NOMO-1 (cell line): ENCODE measurements around the gene CAMTA1.

Experiments
- DNase-seq, 2 experiments: peaks; one replicate each; lab custom pipeline; 2025; ENCODE audit not compliant: unreplicated experiment in 2 of 2; lab: John Stamatoyannopoulos, UW

Gene CAMTA1

DNA sequence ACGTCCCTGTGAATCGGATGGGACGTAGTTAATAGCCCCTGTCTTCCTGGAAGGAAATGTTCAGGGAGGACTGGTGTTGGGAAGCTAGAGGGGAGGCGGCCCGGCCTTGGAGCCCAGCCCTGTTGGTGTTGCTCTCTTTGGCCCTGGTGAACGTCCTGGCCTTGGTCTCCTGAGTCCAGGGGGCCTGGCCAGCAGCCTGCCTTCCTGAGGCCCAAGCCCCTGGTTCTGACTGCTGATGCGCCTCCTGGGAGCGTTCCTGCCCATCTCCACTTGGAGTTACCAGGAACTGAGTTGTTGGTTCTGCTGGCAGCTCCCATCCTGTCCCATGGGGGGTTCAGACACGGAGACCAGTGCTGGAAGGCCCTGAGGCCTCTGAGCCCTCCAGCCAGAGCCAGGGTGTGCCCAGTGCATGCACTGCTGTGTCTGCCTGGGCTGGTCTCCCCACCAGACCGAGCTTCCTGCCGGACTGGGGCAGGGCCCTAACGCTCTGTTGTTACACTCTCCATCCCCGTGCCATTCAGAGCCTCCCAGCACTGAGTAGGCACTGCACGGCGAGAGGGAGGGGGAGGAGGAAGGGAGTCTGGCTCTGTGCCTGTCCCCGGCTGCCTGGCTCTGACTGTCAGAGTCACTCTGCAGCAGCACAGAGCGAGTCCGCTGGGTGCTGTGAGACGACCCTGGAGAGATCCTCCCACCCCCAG, 603.4 kb downstream of the CAMTA1 start:
- no peak for DNase-seq

GRCh38 chr1:7389201-7389905, 604.1 kb downstream of the CAMTA1 start:
- DNase-seq = no peak

GRCh38 chr1:7389906-7390603, 604.8 kb downstream of the CAMTA1 start:
- DNase-seq = no peak

DNA sequence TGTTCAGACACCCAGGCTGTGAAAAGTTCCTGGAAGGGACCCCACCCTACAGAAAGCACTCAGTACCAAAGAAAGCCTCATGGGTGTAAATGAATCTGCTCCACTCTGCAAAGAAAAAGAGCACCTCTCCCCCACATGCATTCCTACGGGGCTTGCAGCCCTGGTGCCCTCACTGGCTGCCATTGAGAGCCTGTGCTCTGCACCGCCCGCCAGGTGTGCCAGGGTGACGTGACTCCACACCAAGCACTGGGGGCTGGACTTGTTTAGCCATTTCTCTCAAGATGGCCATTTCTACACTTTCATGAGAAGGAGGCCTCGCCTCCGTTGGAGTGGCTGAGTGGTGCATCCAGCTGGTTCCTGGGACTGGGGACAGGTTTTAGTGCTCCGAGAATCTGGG, 605.3 kb downstream of the CAMTA1 start:
- no peak for DNase-seq

DNA sequence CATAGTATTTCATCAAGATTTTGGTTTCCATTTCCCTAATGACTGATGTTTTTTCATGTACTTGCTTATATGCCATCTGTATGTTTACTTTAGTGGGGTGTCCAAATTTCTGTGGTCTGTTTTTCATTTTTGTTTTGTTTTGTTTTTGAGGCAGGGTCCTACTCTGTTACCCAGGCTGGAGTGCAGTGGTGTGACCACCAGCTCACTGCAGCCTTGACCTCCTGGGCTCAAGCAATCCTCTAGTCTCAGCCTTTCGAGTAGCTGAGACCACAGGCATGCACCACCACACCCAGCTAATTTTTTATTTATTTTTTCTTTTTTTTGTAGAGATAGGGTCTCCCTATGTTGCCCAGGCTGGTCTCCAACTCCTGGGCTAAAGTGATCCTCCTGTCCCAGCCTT, 607.9 kb downstream of the CAMTA1 start:
- DNase-seq = no peak

DNA sequence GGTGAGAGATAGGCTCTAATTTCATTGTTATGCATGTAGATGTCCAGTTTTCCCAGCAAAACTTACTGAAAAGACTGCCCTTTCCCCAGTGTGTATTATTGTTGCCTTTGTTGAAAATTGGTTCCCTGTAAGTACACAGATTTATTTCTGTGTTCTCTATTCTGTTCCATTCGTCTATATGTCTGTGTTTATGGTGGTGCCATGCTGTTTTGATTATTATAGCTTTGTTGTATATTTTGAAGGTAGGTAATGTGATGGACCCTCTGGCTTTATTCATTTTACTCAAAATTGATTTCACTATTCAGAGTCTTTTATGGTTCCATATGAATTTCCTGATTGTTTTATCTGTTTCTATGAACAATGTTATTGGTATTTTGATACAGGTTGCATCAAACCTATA, 610.0 kb downstream of the CAMTA1 start:
- no peak for DNase-seq

DNA sequence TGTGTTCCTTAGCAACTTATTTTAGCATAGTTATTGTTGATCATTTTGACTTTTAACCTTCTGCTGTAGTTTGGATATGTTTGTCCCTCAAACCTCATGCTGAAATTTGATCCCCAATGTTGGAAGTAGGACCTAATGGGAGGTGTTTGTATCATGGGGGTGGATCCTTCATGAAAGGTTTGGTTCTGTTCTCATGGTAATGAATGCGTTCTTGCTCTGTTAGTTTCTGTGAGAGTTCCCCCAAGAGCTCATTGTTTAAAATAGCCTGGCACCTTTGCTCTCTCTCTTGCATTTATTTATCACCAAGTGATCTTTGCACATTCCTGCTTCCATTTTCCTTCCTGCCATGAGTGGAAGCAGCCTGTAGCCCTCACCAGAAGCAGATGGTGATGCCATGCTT, 613.7 kb downstream of the CAMTA1 start:
- no peak for DNase-seq

- no peak for DNase-seq
Observed at GRCh38 chr1:7399514-7400125, 614.4 kb downstream of the CAMTA1 start.

GRCh38 chr1:7400566-7400965, 615.3 kb downstream of the CAMTA1 start:
- DNase-seq = no peak

GRCh38 chr1:7401814-7402547, 616.7 kb downstream of the CAMTA1 start:
- no peak for DNase-seq

GRCh38 chr1:7402548-7402850, 617.2 kb downstream of the CAMTA1 start:
- no peak for DNase-seq

DNA sequence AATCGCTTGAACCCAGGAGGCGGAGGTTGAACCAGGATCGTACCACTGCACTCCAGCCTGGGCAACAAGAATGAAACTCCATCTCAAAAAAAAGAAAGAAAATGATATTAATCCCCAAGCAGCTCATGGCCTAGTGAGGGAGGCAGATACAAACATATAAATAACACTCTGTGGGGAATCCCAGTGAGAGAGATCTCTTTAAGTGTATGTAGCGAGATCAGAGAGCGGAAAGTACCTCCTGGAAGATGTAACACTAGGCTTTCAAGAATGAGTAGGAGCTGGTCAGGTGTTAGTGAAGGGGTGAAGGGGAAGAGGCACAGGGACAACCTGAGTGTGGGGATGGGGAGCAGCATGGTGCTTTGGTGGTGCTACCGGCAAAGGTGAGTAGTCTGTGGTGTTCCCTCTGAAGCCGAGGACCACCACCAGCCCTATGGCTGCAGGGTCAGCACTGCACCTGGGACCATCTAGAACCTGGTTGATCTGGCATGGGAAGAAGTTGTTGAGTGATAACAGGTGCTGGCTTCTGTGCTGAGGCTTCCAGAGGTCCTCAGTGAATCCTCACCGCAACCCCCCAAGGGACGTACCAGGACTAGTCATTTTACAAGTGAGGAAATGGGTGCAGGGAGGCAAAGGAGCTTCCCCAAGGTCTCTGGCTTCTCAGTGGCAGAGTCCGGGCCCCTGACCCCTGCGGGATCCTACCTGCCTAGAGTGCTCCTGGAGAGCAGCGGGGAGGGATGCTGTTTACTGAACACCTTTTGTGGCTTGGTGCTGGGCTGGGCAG, 618.2 kb downstream of the CAMTA1 start:
- no peak for DNase-seq

DNA sequence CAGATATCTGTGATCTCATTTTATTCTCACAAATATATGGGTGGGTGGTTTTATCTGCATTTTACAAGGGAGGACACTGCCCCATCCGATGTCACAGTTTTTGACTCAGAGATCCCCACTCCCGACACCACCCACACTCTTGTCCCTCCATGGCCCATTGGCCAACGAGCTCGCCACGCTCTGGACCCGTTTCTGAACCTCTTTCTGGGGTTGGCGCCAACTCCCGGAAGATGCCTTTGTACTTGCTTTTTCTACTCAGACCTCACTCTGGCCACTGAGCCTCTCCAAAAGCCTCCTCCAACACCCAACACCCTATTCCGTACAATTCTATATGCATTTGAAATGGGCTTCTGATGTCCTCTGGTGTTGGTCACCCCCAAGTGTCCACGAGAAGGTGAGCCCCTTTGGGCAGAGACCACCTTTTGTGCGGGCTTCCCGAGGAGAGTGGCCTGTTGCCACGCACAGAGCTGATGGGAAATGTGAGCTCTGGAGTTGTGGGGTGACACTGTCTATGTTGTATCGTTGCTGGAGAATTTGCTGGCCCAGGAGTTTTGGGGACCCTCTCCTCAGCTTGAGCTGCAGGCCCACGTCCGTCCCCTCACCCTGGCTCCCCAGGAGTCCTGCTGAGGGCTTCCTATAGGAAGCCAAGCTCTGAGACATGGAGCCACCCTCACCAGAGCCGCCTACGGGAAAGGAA, 618.9 kb downstream of the CAMTA1 start:
- DNase-seq = no peak

- no peak for DNase-seq
Observed at GRCh38 chr1:7405844-7406500, 620.7 kb downstream of the CAMTA1 start.

- DNase-seq = no peak
Observed at GRCh38 chr1:7406641-7407543, 621.6 kb downstream of the CAMTA1 start.

DNA sequence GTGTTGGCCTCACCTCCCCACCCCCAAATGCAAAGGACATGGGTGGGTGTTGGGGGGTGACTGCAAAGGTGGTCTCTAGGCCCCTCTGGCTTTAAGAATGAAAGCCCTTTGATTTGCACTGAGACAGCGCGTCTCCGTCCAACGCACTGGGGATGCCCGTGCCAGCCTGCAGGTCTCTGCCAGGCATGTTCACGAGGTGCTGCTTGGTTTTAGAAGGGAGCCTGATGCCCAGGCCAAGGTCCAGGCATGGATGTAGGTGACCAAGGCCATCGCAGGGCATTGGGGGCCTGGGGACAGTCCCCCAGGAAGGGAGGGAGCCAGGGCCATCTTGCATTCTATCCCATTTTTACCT, 622.3 kb downstream of the CAMTA1 start:
- no peak for DNase-seq

- DNase-seq = no peak
Observed at GRCh38 chr1:7407980-7408770, 622.9 kb downstream of the CAMTA1 start.

- no peak for DNase-seq
Observed at GRCh38 chr1:7408771-7409150, 623.5 kb downstream of the CAMTA1 start.
